Activated naive CD8-positive, alpha-beta T cell treated with anti-CD3 and anti-CD28 coated beads for 36 hours (primary cell): ENCODE results near the gene ODAD2. TPM values are rescaled to one million over a fixed set of nuclear protein-coding genes. Genes with fewer than 3 reads are reported as not detected.
"Not testable (repeated sequence)": the region's sequence is repeated elsewhere in the genome, so short reads cannot be mapped to it uniquely, and the experiment has no call there.

Experiments
- DNase-seq: peaks from one replicate; pipeline ENCODE4 v3.0.0; 2021
- H3K27ac Mint-ChIP-seq: one replicate; pipeline ENCODE4 v1.8.0; 2022; ENCODE audit warnings: mild to moderate bottlenecking, moderate library complexity, mixed read lengths
- H3K27me3 Mint-ChIP-seq: one replicate; pipeline ENCODE4 v1.8.0; 2022; ENCODE audit warnings: mild to moderate bottlenecking, mixed read lengths
- H3K36me3 Mint-ChIP-seq: one replicate; pipeline ENCODE4 v1.8.0; 2021; ENCODE audit warnings: mild to moderate bottlenecking, mixed read lengths
- H3K4me1 Mint-ChIP-seq: one replicate; pipeline ENCODE4 v1.8.0; 2021; ENCODE audit warnings: mixed read lengths
- H3K4me3 Mint-ChIP-seq: one replicate; pipeline ENCODE4 v1.8.0; 2022; ENCODE audit warnings: mild to moderate bottlenecking, moderate library complexity, mixed read lengths
- H3K9me3 Mint-ChIP-seq: one replicate; pipeline ENCODE4 v1.8.0; 2022; ENCODE audit warnings: mixed read lengths
- total RNA-seq, 2 experiments: library from RNA; stranded (reverse); gene quantifications; one replicate each; pipeline ENCODE4 v1.2.3, GENCODE V29; 2021

The ODAD2 gene
- total RNA-seq, 2 experiments from 2014 or later, result 0.56 to 0.62 TPM

GRCh38 chr10:27997865-27998177 is 1.1 kb downstream of the ODAD2 start:
- Mint-ChIP-seq H3K4me3 (peak overlapping the region; percentile 85), H3K27me3 (peaks cover 59% of the 10 kb centered on the region), H3K4me1 (peaks cover 9% of the 10 kb centered on the region), H3K36me3 (no peaks in the 10 kb centered on the region), H3K27ac (no peak overlapping the region), H3K9me3 (no peaks in the 10 kb centered on the region)
- no peak for DNase-seq

GRCh38 chr10:27995311-27995710 is 3.6 kb downstream of the ODAD2 start:
- Mint-ChIP-seq H3K9me3 (no peaks in the 10 kb centered on the region), H3K27me3 (peaks cover 38% of the 10 kb centered on the region), H3K27ac (no peak overlapping the region), H3K36me3 (no peaks in the 10 kb centered on the region), H3K4me1 (peaks cover 9% of the 10 kb centered on the region), H3K4me3 (no peak overlapping the region)
- DNase-seq, result no peak

GRCh38 chr10:27989357-27989756 is 9.5 kb downstream of the ODAD2 start:
- not testable (repeated sequence) for H3K27me3 Mint-ChIP-seq, H3K4me3 Mint-ChIP-seq, H3K4me1 Mint-ChIP-seq, H3K27ac Mint-ChIP-seq, H3K36me3 Mint-ChIP-seq, H3K9me3 Mint-ChIP-seq, DNase-seq

- Mint-ChIP-seq H3K4me1 (no peaks in the 10 kb centered on the region), H3K4me3 (no peak overlapping the region), H3K27me3 (no peaks in the 10 kb centered on the region), H3K27ac (no peak overlapping the region), H3K9me3 (no peaks in the 10 kb centered on the region), H3K36me3 (no peaks in the 10 kb centered on the region)
- DNase-seq, result no peak
Observed at GRCh38 chr10:27986821-27987220, 12.1 kb downstream of the ODAD2 start.

- Mint-ChIP-seq H3K9me3 (peaks cover 2% of the 10 kb centered on the region), H3K4me3 (no peak overlapping the region), H3K27ac (no peak overlapping the region), H3K4me1 (no peaks in the 10 kb centered on the region), H3K36me3 (no peaks in the 10 kb centered on the region), H3K27me3 (no peaks in the 10 kb centered on the region)
- DNase-seq, result no peak
Observed at GRCh38 chr10:27982875-27983543, 15.9 kb downstream of the ODAD2 start.

GRCh38 chr10:27981744-27982143 is 17.1 kb downstream of the ODAD2 start:
- Mint-ChIP-seq H3K9me3 (peaks cover 6% of the 10 kb centered on the region), H3K4me3 (no peak overlapping the region), H3K36me3 (no peaks in the 10 kb centered on the region), H3K27me3 (no peaks in the 10 kb centered on the region), H3K4me1 (no peaks in the 10 kb centered on the region), H3K27ac (no peak overlapping the region)
- DNase-seq, result no peak

GRCh38 chr10:27970795-27971194 is 28.1 kb downstream of the ODAD2 start:
- H3K9me3 Mint-ChIP-seq, H3K4me1 Mint-ChIP-seq, H3K27ac Mint-ChIP-seq, H3K4me3 Mint-ChIP-seq, DNase-seq, H3K36me3 Mint-ChIP-seq: not testable (repeated sequence)
- H3K27me3 Mint-ChIP-seq, result peaks cover 15% of the 10 kb centered on the region

GRCh38 chr10:27969931-27970330 is 28.9 kb downstream of the ODAD2 start:
- not testable (repeated sequence) for H3K27ac Mint-ChIP-seq, H3K4me3 Mint-ChIP-seq, DNase-seq, H3K9me3 Mint-ChIP-seq, H3K4me1 Mint-ChIP-seq, H3K36me3 Mint-ChIP-seq, H3K27me3 Mint-ChIP-seq

GRCh38 chr10:27959093-27959715 is 39.7 kb downstream of the ODAD2 start:
- H3K27ac Mint-ChIP-seq, result no peak overlapping the region
- no peaks in the 10 kb centered on the region for H3K27me3 Mint-ChIP-seq
- peaks cover 2% of the 10 kb centered on the region for H3K36me3 Mint-ChIP-seq
- H3K9me3 Mint-ChIP-seq, result peaks cover 1% of the 10 kb centered on the region
- peak overlapping the region; percentile 3 for H3K4me3 Mint-ChIP-seq
- peaks cover 3% of the 10 kb centered on the region for H3K4me1 Mint-ChIP-seq
- DNase-seq, result no peak

- H3K27me3 Mint-ChIP-seq, H3K4me1 Mint-ChIP-seq, H3K36me3 Mint-ChIP-seq, H3K27ac Mint-ChIP-seq, H3K9me3 Mint-ChIP-seq, DNase-seq: not testable (repeated sequence)
- peak overlapping the region; percentile 61 for H3K4me3 Mint-ChIP-seq
Observed at GRCh38 chr10:27958383-27958782, 40.5 kb downstream of the ODAD2 start.

- DNase-seq, result no peak
Observed at GRCh38 chr10:27950242-27950564, 48.7 kb downstream of the ODAD2 start.

GRCh38 chr10:27949528-27950241 is 49.2 kb downstream of the ODAD2 start:
- no peaks in the 10 kb centered on the region for H3K36me3 Mint-ChIP-seq
- DNase-seq, result no peak
- no peaks in the 10 kb centered on the region for H3K9me3 Mint-ChIP-seq
- H3K4me1 Mint-ChIP-seq, result no peaks in the 10 kb centered on the region
- no peak overlapping the region for H3K27ac Mint-ChIP-seq
- no peak overlapping the region for H3K4me3 Mint-ChIP-seq
- peaks cover 6% of the 10 kb centered on the region for H3K27me3 Mint-ChIP-seq

More at GRCh38 chr10:27950242-27950564, 48.7 kb downstream of the ODAD2 start:
- Mint-ChIP-seq H3K4me3 (no peak overlapping the region), H3K27me3 (peaks cover 2% of the 10 kb centered on the region), H3K9me3 (no peaks in the 10 kb centered on the region), H3K27ac (no peak overlapping the region), H3K36me3 (no peaks in the 10 kb centered on the region), H3K4me1 (no peaks in the 10 kb centered on the region)

GRCh38 chr10:27948186-27948585 is 50.7 kb downstream of the ODAD2 start:
- no peaks in the 10 kb centered on the region for H3K9me3 Mint-ChIP-seq
- DNase-seq, result no peak
- no peak overlapping the region for H3K4me3 Mint-ChIP-seq
- H3K27ac Mint-ChIP-seq, result no peak overlapping the region
- H3K27me3 Mint-ChIP-seq, result peaks cover 6% of the 10 kb centered on the region
- no peaks in the 10 kb centered on the region for H3K36me3 Mint-ChIP-seq
- no peaks in the 10 kb centered on the region for H3K4me1 Mint-ChIP-seq

GRCh38 chr10:27947540-27947939 is 51.3 kb downstream of the ODAD2 start:
- Mint-ChIP-seq H3K27me3 (peaks cover 6% of the 10 kb centered on the region), H3K4me1 (no peaks in the 10 kb centered on the region), H3K36me3 (no peaks in the 10 kb centered on the region), H3K9me3 (no peaks in the 10 kb centered on the region), H3K4me3 (no peak overlapping the region), H3K27ac (no peak overlapping the region)
- DNase-seq, result no peak

- no peaks in the 10 kb centered on the region for H3K36me3 Mint-ChIP-seq
- no peaks in the 10 kb centered on the region for H3K4me1 Mint-ChIP-seq
- no peak overlapping the region for H3K27ac Mint-ChIP-seq
- H3K27me3 Mint-ChIP-seq, result peaks cover 6% of the 10 kb centered on the region
- no peaks in the 10 kb centered on the region for H3K9me3 Mint-ChIP-seq
- no peak for DNase-seq
- no peak overlapping the region for H3K4me3 Mint-ChIP-seq
Observed at GRCh38 chr10:27944005-27944404, 54.9 kb downstream of the ODAD2 start.

GRCh38 chr10:27914888-27915287 is 84.0 kb downstream of the ODAD2 start:
- H3K4me3 Mint-ChIP-seq, result no peak overlapping the region
- peaks cover 4% of the 10 kb centered on the region for H3K9me3 Mint-ChIP-seq
- H3K27me3 Mint-ChIP-seq, result no peaks in the 10 kb centered on the region
- DNase-seq, result no peak
- peaks cover 2% of the 10 kb centered on the region for H3K4me1 Mint-ChIP-seq
- H3K36me3 Mint-ChIP-seq, result no peaks in the 10 kb centered on the region
- no peak overlapping the region for H3K27ac Mint-ChIP-seq
